Dermis microvascular lymphatic vessel endothelial cell (primary cell): ENCODE data around the gene CTSV. TPM values are rescaled to one million over a fixed set of nuclear protein-coding genes. Genes with fewer than 3 reads are reported as not detected.
"Not testable (repeated sequence)": the region's sequence is repeated elsewhere in the genome, so short reads cannot be mapped to it uniquely, and the experiment has no call there.

Source experiments
- DNase-seq, 2 donors: peaks; one replicate each; pipeline versions ENCODE4 v3.0.0 to v3.0.0-alpha.2; 2010; ENCODE audit warnings: low read depth in 2 of 2
- total RNA-seq: library from RNA; depleted of rRNA; stranded (reverse); fragments of >200 nt; gene quantifications from 2 replicates; pipeline ENCODE4 v1.2.1, GENCODE V29; 2014

CTSV gene
- total RNA-seq = 0.25 and 0.77 TPM in 2 replicates

DNA sequence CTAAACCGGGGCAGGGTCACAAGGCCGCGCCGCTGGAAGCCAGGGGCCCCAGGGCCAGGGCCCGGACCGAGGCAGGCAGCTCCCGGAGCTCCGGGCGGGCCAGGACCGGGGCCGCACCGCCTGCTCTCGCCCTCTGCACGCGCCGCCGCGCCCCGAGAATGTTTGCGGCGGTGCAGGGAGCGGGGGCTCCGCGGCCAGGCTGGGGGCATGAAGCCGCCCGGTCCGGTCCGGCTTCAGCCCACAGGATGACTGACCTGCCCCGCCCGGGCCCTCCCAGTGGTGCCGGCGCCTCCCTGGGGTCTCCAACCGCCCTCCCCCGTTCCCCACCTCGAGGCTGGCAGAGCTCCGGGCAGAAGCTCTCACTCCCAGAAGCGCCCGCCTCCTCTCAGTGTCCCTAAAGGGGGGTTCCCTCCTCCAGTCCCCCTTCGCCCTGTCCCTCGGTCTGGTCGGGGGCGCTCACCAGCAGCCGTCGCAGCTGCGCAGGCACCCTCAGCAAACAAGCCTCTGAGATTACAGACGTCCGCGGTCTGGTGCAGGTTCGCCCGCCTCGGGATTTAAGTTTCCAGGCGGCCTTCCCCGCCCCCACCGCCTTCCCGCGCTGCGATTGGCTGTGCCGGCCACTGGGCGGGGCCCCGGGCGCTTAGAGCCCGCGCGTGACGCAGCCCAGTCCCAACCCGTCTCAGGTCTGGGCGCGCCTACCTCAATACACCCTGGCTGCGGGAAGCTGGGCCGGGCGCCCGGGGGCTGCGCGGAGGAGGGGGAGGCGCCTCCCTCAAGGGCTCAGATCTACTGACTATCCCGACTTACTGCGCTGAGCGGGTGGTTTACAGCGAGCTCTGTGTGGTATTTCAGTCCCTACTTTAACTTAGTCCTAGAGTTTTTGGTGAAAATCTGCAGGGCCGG is at the start of gene CTSV:
CTSV (minus strand) TSS at position 532 of the 903 bp plus-strand sequence. CDS start 1,099 bp downstream, outside the sequence.
- peak; percentile 27 to 89 for DNase-seq

DNA sequence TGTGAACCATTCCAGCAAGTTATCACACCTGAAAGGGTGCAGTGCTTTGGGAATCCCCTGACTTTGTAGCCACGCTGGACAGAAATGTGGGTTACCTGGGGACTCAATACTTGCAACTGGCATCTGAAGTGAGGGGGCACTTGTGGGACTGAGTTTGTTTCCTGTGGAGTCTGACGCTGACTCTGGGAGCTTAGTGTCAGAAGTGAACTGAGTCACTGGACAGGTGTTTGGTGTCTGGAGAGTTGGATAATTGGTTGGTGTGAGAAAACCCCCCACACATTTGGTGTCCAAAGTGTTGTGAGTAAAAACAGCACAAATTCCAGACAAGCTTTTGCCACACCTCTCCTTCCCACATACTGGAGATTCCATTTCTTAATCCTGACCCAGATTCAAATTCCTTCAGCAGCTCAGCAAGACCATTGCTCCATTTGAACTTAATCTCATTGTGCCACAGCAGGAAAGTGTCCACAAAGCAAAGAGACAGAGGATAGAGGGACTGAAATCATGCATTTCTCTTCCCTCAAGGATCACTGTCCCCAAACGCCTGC is 48.8 kb upstream of the CTSV start:
- not testable (repeated sequence) for DNase-seq

DNA sequence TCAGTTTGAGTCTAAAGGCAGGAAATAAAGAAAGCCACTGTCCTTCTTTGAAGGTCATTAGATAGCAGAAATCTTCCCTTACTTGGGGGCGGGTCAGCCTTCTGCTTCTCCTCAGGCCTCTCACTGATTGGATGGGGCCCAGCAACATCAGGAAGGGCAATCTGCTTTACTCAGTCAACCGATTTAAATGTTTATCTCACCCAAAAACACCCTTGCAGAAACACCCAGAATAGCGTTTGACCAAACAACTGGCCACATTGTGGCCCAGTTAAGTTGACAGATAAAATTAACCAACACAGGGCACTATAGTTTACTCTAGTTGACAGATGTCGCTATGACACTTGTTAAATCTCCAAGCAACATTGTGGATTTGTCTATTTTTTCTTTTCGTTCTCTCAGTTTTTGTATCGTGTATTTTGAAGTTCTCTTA is 45.6 kb upstream of the CTSV start:
- DNase-seq = not testable (repeated sequence)

DNA sequence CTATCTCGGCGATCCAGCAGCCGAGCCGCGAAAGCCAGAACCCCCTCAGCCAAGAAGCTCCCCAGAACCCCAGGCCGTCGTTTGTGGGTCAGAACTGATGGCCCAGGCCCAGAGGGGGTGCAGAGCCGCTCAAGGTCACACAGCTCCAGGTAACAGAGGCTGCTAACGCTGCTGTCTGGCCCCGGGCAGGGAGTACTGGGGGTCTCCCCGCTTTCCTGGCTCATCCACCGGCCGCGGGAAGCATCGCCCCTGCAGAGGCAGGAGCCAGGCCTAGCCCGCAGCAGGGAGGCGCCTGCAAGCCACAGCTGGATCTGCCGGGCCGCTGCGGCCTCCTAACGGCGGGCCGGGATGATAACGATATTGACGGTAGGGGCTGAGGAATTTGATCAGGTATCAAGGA is 39.4 kb upstream of the CTSV start:
- no peak for DNase-seq

DNA sequence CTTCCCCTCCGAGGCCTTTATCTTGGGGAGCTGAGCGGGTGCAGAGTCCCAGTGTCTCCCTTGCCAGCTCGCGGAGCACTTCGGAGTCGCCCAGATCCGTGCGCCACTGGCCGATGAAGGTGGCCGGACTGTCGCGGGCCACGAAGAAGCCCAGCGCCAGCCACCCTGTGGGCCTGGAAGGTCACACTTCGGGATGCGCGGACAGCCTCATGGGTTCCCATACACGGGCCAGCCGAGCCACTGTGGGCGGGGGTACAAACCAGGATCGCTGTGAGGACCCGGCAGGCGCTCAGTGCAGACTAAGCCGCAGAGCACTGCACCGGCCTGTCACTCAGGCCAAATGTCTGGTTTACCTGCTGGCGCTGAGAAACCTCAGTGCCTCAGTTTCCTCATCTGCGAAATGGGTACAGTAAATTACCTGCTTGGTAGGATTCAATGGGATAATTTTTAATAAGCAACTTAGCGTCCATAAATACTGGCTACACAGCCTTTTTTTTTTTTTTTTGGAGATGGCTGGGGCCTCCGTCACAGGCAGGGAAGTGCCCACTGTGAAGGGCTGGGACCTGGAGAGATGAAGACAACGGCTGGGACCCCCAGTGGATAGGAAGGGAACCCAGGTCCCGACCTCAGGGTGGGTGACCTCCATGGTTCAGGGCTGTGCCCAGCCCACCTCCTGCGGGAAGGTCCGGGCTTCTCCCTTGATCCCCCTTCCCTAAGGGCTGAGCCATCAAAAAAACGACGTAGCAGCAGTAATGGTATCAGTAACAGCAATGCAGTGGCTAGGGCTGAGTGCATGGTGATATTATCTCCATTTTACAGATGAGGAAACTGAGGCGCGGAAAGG is 38.7 kb upstream of the CTSV start:
- DNase-seq = no peak

DNA sequence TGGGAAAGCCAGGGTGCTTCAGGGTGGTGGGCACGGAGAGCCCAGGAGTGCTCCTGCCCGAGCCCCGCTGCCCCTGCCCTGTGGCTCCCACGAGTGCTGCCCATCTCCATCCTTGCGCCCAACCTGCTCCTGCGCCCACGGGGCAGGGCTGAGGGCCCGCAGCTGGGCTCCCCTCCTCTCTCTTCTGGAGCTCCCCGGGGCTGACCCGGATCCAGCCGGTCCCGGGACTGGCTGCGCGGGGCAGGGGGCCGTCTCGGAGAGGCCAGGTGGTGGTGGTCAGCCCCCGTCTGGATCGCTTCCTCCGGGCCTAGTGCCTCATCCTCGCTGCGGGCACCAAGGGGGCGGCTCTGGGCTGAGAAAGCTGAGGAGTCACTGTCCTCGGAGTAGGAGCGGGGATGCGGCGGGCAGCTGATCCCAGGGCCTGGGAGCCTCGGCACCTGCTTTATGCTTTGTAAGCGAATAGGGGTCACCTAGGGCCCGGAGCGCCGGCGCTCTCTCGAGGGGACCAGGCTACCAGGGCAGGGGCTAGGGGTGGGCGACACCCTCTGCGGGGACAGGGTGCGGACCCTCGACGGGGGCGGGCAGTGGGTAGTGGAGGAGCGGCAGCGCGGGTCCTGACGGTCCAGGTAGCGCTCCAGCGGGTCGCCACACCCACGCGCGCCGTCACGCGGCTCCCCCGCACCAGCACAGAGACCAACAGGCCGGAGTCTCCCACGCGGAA is 37.9 kb upstream of the CTSV start:
- DNase-seq = not testable (repeated sequence)

DNA sequence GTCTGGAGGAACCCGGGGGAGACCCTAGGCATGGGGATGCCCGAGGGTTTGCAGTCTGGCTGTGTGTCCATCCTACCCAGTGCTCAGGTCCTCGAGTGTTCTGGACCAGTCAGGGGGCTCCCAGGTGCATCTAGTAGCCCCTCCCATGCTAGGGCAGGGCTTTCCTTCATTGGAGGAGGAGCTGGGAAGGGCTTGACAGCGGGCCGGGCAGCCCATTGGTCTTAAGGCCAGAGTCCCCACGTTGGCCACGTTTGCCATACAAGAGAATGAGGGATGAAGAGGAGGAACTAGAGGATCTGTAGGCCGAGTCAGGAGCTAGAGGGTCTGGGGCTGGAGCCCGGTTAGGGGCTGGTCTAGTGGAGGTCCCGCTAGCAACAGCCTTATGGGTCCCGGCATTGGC is 37.3 kb upstream of the CTSV start:
- DNase-seq = no peak

DNA sequence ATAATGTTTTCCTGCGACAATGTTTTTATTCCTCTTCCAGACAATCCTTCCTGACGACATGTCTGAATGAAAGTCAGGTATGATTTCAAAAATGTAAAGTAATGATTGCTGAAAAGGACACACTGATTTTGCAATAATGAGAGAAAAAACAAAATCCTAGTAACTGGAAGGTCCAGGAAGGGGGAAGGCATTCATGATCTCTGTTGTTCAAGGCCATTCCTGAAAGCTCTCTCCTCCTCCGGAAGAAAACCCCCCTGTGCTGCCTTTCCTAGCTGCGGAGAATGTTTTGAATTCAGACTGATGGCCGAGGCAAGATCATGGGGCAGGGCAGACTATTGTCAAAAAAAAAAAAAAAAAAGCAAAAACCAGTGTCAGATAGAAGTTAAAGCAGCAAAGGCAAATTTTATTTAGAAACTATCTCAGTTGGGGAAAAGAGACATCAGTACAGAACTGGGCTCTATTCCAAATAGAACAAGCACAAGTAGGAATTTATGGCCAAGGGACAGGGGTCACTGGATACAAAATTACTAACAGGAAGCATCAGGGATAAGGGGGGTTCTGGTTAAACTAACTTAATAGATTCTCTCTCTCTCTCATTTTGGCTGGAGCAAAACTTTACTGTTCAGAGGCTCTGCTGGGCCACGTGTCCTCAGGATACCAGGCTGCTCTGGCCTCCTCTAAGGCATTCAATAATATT is 36.5 kb upstream of the CTSV start:
- peak in 1 of 2 donors; percentile 12 for DNase-seq

DNA sequence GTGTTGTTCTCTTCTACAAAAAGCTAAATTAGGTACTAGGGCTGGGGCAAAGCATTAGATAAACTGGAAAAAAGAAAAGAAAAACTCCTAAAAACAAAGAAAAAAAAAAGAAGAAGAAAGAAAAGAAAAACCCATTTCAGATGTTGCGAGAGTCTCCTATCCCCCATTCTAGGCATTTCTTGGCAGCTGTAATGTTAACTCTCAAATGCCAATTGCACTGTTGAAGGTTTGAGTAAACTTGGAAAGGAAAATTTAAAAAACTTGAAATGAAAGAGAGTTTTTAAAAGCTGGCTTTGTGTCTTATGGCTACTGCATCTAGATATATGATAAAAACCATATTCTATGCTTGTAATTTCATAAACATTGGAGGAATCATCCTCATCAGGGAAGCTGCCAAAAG is 34.6 kb upstream of the CTSV start:
- no peak for DNase-seq

DNA sequence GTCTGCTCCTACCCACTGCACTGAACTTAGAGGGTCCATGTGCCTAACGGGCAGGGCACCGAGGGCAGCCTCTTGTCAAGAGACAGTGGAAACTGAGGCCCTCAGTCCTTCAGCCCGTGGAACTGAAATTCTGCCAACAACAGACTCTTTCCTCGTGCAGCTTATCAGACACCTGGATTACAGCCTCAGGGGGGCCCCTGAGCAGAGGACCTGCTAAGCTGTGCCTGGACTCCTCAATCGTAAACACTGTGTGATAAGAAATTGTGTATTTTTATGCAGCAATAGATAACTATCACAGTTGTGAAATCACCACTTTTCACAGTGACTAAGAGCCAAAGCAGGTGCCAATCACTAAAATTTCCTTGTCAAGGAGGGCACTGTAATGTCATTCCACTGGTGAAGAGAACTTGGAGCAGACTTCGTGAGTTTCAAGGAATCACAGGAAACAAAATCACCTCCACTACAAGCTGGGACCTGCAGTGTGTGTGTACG is 33.4 kb upstream of the CTSV start:
- no peak for DNase-seq

DNA sequence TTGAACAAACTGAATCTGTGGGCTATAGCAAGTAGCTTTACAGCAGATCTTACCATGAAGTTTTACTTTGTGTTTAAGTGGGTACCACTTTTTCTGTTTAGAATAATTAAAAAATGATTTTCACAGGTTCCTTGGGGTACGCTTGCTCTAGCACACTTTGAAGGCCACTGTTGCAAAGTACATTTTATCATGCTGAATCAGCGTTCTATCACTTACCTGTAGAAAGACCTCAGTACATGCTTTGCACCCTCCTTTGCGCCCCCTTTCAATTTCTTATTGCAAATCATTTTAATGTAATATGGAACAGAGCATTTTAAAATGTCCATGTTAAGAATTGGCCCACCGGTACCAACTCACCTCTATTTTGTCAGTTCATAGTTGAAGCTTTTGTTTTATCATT is 31.4 kb upstream of the CTSV start:
- DNase-seq = not testable (repeated sequence)

DNA sequence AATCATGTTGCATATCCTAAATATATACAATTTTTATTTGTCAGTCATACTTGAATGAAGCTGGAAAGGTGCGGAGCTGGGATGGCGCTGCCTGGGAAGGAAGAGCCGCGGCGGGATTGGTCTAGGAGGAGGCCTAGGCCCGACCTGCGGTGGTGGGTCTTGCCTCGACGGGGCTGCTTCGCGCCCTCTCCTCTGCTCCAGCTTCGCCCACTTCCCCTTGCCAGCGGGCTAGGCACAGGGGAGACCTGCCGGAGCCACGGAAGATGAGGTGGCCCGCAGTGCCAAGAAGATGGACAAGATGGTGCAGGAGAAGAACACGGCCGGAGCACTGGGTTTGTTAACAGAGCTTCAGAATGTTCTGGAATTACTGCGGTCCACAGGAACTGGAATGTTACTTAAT is 28.5 kb upstream of the CTSV start:
- no peak for DNase-seq

DNA sequence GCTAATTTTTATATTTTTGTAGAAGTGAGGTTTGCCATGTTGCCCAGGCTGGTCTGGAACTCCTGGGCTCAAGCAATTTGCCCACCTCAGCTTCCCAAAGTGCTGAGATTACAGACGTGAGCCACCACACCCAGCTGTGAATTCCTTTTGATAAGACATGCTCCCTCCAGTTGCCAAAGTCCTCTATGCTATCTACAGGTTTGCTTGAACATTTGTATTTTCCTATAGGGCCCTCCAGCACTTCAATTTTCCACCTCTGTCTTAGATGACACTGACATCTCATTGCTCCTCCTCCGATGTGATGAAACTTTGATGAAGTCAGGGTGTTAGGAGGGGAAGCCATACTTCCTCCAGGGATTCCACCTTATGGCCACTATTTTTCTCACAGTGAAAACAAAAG is 25.2 kb upstream of the CTSV start:
- no peak for DNase-seq

DNA sequence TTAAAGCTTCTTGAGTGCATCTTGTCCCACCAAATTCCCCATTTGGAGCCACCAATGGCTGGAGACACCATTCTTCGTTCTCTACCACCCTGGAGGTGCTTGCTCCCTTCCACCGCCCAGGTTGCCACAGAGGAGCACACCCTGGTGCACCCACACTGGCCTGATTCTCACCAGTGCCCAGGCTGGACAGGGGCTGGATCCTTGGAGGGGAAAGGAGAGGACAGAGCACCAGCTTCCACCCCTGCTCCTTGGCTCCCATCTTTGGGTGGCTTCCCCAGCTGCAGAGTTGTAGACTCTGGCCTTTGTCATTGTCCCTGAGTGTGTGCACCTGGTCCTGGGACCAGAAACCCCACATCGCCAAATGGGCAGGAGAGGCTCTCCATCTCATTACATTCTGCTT is 21.9 kb upstream of the CTSV start:
- DNase-seq = no peak

DNA sequence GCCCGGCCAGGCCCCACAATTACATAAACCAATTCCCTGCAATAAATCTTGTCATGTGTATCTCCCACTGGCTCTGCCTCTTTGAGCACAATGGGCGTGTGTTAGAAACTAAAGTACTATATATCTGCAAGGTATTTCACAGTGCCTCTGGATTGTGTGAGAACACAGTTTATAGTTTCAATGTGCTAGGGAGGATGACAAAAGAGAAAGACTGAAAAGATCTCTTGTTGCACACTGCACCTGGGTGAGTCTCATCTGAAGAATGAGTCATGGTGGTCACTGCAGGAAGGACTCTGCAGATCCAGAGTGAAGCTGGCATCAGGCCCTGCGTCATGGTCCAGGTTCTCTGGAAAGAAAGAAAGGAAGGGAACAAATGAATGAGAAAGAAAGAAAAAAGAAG is 20.7 kb upstream of the CTSV start:
- DNase-seq = no peak

DNA sequence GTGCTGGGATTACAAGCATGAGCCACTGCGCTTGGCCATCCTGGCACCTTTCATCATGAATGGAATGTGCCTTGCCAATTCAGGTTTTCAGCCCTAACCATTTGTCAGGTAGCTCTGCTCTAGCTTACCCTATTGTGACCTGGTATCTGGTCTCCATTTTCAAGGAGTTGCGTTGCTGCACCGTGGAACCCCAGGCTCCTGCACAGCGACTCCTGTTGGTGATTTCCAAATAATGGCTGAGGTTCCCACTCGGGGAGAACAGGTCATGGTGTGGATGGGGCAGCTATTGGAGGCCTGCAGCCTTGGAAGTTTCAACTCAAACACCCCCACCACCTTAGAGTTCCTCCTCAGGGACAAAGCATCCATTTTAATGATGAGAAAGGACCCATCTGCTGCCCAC is 18.7 kb upstream of the CTSV start:
- DNase-seq = no peak

DNA sequence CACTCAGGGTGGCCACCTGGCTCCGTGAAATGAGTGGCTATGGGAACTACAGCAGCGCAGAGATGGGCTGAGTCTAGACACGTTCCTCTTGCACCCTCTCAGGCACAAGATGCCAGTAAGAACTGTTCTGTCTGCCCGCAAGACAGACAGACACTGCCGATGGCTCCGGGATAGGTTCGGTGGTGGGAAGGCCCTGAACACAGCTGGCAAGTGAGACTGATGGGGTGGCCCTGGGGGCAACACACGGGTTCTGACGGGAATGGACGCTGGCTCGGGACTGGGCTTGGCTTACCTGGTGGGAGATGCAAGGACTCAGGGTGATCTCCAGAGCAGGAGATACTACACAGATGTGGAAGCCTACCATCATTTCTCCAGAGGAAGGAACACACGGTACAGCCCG is 16.9 kb upstream of the CTSV start:
- not testable (repeated sequence) for DNase-seq

DNA sequence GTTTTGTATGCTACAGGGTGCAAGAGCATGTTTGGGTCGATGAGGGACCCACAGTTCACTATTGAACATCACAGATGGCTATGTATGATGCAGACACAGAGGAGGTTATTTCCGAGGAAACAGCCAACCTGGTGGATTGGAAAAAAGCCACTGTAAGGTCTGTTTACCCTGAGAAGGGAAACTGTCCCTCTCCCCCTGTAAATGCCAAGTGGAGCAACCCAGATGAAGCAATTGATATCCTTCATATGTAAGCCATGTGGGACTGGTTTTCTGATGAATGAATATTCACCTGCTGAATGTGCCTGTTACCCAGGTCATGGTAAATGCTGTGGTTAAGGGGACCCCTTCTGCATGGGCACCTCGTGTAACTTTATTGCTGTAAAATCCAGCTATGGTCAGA is 14.8 kb upstream of the CTSV start:
- DNase-seq = no peak

DNA sequence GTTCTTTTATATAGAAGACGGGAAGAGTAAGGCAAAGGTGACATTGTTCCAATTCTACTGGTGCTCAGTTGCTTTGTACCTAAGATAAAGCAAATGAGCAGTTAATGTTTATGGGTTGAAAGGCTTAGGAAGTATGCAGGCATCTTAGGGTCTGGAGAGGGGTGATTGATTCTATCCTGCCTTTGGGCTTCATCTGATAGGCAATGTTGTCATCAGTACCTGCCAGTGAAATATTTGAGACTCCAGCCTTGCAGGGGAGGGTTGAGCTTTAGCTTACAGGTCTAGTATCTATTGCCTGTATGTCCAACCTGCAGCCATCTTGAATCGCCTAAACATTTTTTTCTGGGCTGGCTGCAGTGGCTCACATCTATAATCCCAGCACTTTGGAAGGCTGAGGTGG is 13.8 kb upstream of the CTSV start:
- DNase-seq = no peak

DNA sequence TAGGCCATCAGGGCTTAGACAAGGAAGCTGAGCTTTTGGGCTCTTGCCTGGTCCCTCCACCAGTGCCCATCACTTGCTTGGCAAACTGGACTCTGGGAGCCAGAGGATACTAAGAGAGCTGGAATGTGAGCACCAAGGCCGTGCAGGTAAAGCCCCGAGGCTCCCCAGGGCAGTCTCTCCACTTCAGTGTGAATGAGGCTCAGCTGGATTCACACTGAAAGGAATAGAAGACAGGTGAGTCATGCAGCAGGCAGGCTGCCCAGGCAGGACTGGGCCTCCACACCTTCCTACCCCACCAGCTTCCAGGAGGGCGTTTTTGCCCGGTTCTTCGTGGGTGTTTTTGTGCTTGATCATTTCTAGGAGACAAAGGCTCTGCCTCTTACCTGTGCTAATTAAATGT is 7.3 kb upstream of the CTSV start:
- DNase-seq = no peak

DNA sequence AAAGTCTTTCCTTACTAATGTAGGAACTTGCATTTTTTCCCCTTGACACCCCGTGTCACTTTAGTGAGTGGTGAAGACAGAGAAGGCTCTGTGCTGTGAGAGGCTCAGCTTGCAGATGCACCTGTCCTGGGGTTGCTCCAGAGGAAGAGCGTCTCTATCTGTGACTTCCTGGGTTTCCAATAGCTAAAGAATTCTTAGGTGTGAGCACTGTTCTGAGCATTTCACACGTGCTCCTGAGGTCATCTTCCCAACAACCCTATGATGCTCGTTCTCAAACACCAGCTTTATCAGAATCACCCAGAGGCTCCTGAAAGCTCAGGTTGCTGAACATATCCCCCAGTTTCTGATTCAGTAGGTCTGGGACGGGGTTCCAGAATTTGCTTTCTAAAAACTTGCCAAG is 6.4 kb upstream of the CTSV start:
- no peak for DNase-seq
